ENCODE results near the gene HOXB6.

The HOXB6 gene

GRCh38 chr17:48604770-48605329, at the start of gene HOXB6:
Gene HOXB6, minus strand, starts transcription at chr17:48604986. Its CDS starts 6,836 bp downstream, at chr17:48598150.
- no peak for DNase-seq (ENCODE audit: low read depth in 2 of 2)

DNA sequence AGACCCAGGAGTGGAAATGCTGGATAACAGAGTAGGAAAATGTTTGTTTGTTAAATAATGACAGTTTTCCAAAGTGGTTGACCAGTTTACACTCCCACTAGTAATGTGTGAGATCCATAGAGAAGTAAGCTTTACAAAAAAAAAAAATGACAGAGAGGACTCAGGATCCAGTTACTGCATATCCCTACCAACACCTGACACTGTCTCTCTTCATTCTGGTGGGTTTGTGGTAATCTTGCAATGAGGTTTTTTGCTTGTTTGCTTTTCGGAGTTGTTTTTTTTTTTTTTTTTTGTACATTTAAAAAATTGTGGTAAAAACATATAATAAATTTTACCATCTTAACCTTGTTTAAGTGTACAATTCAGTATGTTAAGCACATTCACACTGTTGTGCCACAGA, 45.0 kb upstream of the HOXB6 start:
- DNase-seq (ENCODE audit: low read depth in 2 of 2) = no peak

DNA sequence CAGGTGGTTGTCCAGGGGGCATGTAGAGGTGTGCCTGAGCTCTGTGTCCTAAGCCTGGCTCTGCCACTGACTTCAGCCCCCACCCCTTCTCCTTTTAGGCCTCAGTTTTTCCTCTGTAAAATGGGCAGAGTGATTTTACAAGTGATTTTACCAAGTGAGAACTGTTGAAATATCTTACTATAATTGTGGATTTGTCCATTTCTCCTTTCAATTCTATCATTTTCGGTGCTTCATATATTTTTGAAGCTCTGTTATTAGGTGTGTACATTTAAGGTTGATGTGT, 43.1 kb upstream of the HOXB6 start:
- no peak for DNase-seq (ENCODE audit: low read depth in 2 of 2)

- DNase-seq (ENCODE audit: low read depth in 2 of 2) = no peak
Measured at GRCh38 chr17:48647103-48647962, 42.5 kb upstream of the HOXB6 start.

GRCh38 chr17:48646183-48647102, 41.7 kb upstream of the HOXB6 start:
- DNase-seq (ENCODE audit: low read depth in 2 of 2) = no peak

DNA sequence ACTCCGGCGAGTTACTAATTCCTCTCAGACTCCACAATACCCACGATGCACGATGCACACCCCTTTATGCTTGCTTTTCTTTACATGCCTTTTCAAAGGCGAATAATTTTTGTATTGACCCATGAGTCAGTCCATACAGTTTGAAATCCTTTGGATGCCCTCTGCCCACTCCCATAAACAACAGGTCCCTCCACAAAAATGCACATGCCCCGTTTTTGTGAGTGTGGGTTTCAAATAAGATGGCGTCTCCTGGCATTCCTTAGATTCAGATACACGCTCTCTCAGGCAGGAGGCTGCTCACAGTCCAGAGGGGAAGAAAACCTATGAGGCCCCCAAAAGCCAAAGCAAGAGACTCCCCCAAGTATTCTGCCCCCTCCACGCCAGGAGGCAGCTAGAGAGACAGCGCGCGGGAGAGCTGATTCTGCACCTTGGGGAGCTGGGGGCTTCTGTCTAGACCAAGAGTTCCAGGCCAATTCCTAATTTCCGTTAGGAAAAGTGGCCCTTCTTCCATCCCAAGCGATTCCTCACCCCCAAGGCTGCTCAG, 40.9 kb upstream of the HOXB6 start:
- DNase-seq (ENCODE audit: low read depth in 2 of 2) = no peak

GRCh38 chr17:48644910-48645557, 40.2 kb upstream of the HOXB6 start:
- DNase-seq (ENCODE audit: low read depth in 2 of 2) = no peak

GRCh38 chr17:48644159-48644558, 39.4 kb upstream of the HOXB6 start:
- DNase-seq (ENCODE audit: low read depth in 2 of 2) = no peak

GRCh38 chr17:48643697-48644012, 38.9 kb upstream of the HOXB6 start:
- no peak for DNase-seq (ENCODE audit: low read depth in 2 of 2)

DNA sequence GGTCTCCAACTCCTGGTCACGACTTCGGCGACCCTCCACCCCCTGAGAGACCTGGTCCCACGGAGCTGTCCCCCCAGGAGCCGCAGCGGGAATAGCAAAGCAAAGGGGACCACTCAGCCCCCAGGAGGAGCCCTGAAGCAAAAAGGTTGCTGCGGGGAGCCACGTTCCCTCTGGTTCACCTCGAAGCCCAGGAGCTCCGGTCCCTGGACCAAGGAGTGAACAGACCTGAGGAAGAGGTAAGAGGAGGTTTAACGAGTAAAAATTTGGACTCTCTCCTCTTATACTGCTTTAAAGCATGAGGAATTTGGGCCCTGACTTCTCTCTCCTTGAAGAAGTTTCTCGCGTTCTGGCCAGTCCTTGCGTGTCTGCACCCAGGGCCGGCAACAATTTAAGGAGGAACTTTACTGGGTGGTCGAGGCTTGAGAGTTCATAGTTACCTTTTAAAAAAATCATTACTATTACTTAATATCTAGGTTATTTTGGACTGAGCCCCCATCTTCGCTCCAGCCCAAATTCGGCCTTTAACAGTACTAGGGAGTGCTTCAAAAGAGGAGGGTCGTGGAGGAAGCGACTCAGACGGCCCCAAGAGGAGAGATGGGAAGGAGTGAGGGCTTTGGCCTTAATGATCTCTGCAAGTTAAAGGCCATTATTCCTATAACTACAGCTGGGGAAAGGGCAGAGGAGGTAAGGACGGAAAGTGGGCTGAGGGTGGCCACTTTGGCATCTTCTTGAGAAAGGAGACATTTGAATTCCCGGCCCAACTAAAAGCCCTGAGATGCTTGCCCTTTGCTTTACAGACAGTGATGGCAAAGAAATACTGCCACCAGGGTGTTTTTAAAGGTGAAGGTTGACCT, 38.3 kb upstream of the HOXB6 start:
- DNase-seq (ENCODE audit: low read depth in 2 of 2) = no peak

DNA sequence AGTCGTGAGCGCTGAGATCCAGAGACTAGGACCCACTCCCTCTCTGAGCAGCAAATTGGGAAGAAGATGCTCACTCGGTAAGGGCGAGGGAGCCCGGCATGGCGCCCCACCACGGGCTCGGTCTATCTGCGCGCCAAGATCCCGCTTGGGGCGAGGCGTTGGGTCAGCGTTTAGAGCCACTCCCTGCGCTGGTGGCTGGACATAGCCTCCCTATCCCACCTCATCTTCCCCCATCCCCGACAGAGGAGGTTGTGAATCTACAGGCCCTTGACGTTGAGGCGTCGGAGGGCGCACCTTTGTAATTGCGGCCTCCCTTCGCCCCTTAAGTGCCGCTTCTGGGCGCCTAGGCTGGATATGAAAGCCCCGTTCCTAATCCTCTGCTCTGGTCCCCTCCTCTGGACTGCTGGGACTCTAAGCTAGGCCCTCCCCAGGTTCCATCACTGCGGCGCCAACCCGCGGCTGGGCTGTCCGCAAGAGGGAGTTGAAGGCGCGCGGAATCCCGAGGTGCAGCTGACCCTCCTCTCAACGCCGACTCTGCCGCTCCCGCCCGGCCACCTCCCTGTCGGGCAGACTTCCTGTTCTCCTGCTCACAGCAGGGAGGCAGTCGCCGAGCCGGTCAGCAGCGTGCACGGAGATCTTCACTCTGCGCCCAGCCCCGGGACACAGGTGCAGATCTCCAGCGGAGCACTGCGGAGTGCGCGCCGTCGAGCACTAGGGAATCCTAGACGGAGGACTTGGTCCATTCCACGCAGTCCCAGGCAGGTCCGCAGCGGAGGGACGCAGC, 37.5 kb upstream of the HOXB6 start:
- no peak for DNase-seq (ENCODE audit: low read depth in 2 of 2)

- DNase-seq (ENCODE audit: low read depth in 2 of 2) = no peak
Measured at GRCh38 chr17:48641541-48642058, 36.8 kb upstream of the HOXB6 start.

GRCh38 chr17:48640858-48641180, 36.0 kb upstream of the HOXB6 start:
- no peak for DNase-seq (ENCODE audit: low read depth in 2 of 2)

DNA sequence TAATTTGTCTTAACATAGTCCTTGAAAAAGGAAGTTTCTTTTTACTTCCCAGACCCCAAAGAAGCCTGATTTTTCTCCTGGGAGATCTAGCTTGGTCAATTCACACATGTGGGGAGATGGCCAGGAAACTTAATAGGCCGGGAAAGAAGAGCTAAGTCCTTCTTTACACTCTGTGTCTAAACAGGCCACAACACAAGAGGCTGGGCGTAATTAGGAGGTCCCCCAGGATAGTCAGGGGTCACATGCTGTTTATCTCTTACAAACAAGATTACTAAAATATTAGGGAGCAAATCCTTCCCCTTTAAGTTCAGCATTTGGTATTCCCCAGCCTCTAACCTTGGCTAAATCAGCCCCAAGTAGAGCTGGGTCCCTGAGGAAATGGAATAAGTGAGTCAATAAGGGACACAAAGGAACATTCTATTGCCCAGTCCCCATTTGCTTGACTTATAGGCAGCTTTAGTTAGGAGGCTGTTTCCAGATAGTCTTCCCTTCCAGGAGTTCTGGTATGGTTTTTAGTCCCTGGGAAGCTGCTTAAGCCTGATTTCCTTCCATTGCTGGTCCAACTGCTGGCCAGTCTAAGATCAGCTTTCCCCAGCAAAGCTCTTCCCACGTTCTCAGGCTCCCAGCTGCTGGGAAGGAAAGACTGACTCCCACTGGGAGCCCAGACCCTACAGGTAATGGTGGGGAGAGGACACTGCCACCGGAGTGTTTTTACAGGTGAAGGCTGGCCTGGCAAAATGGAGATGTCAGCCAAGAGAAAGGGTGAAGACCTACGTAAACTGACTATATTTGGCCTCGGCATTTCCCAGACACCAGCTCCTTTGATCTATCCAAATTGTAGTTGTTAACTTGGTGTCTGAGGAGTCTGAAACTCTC, 35.4 kb upstream of the HOXB6 start:
- DNase-seq (ENCODE audit: low read depth in 2 of 2) = no peak

- no peak for DNase-seq (ENCODE audit: low read depth in 2 of 2)
Measured at GRCh38 chr17:48639136-48639535, 34.4 kb upstream of the HOXB6 start.

DNA sequence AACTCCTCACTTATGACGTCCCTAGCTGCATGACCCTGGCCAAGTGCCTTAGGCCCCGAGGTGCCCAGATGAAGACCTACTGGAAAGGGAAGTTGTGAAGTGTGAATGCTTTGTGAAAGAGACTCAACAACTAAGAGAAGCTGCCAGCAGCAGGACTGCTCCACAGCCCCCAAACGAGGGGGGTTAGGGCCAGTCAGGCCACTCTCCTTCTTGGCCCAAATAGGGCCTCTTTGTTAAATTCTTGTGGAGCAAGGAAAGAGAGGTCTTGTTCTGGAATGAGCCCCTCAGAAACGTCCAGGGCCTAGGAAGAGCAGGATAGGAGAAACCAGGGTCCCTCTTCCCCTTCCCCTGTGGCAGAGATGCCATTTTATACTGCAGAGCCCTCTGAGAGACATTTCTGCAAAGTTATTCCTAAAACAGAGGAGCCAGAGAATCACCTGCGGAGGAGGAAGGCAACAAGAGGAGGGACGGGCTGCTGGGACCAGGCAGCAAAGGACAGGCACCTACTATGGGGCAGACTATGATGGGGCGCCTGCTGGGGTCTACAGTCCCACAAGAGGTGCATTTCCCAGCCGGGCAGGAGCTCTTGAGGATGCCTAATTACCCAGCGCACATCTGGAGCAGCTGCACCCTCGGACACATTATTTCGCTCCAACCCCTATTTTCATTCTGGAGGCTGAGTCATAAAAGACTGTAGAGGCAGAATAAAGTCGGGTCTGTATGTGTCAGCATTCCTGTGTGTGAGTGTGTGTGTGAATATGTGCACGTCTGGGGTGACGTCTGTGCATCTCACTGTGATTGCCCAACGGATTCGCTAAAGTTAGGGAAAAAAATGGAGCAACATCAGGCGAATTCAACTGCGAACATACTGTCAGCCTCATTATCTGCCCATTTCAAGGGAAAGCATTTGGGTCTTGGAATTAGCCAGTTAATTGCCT, 32.8 kb upstream of the HOXB6 start:
- no peak for DNase-seq (ENCODE audit: low read depth in 2 of 2)

- peak in 1 of 2 donors; percentile 47 for DNase-seq (ENCODE audit: low read depth in 2 of 2)
Measured at GRCh38 chr17:48636177-48637018, 31.6 kb upstream of the HOXB6 start.

Measured in stimulated activated CD4-positive, alpha-beta T cell treated with anti-CD3 and anti-CD28 coated beads, Interleukin-1b, Interleukin-23, amount 100 ng/mL, for 1 hour (primary cell).